GM10266 (cell line): ENCODE data around the gene CATSPERD.
A peak's percentile ranks its signal among the peaks of the same experiment; 100 is the strongest.

Experiments
- DNase-seq: peaks from one replicate; pipeline ENCODE4 v3.0.0; 2012; ENCODE audit errors: extremely low spot score
- CTCF ChIP-seq: IDR thresholded peaks from 2 replicates; pipeline ENCODE4 v1.5.1; 2012; ENCODE audit warnings: mild to moderate bottlenecking, low read depth; ENCODE audit not compliant: control insufficient read depth, insufficient read depth; ENCODE audit errors: missing control alignments

CATSPERD gene

GRCh38 chr19:5803752-5804515 lies 83.5 kb downstream of the CATSPERD start:
- DNase-seq = peak; percentile 99

GRCh38 chr19:5804516-5805461 lies 84.4 kb downstream of the CATSPERD start, which contains the start of gene NRTN:
Gene NRTN, plus strand, starts transcription at chr19:5805067. Its CDS starts 19,099 bp downstream, at chr19:5824166.
- DNase-seq = peak; percentile 92
- TF ChIP-seq CTCF = no peak

More at GRCh38 chr19:5803752-5804515, 83.5 kb downstream of the CATSPERD start:
- TF ChIP-seq CTCF = peak; percentile 98

GRCh38 chr19:5805462-5806132 lies 85.2 kb downstream of the CATSPERD start:
- TF ChIP-seq CTCF = peak; percentile 67
- DNase-seq = peak; percentile 84

GRCh38 chr19:5806133-5806489 lies 85.7 kb downstream of the CATSPERD start:
- TF ChIP-seq CTCF = no peak
- no peak for DNase-seq

GRCh38 chr19:5806905-5807304 lies 86.5 kb downstream of the CATSPERD start:
- no peak for TF ChIP-seq CTCF

GRCh38 chr19:5808120-5808816 lies 87.8 kb downstream of the CATSPERD start:
- TF ChIP-seq CTCF = no peak
- no peak for DNase-seq

More at GRCh38 chr19:5806905-5807304, 86.5 kb downstream of the CATSPERD start:
- no peak for DNase-seq
